AG10803 (cell line): ENCODE measurements around the gene PCA3.
A peak's percentile ranks its signal among the peaks of the same experiment; 100 is the strongest.

Source experiments
- DNase-seq: peaks from one replicate; pipeline ENCODE4 v3.0.0; 2010; ENCODE audit warnings: low read depth
- H3K4me3 ChIP-seq: 2 replicates; pipeline ENCODE4 v1.5.1; 2011; ENCODE audit warnings: mild to moderate bottlenecking, low read length, control low read depth
- CTCF ChIP-seq: conservative IDR thresholded peaks from 2 replicates; pipeline ENCODE4 v1.5.1; 2011; ENCODE audit warnings: mild to moderate bottlenecking, low read length, control low read depth, inconsistent platforms

Gene PCA3

DNA sequence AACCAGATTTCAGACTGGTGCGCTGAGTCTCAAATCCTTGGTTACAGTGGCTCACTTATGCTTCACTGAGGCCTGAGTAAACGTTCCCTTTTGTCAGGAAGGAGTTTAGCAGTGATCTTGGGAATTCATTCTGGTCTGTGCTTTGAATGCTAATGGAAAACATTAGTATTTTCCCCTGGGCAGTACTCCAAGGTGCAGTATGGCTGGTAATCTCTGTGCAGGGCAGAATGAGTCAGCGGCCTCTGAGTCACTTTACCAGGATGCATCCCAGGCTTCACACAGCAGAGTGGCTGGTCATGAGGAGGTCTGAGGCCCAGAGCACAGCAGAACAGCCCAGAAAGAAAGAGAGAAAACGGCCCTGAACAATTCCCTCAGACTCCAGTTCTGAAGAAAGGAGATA is 54.0 kb downstream of the PCA3 start:
- no peak for TF ChIP-seq CTCF
- peak; percentile 95 for DNase-seq
- no peak overlapping the region for H3K4me3 ChIP-seq

DNA sequence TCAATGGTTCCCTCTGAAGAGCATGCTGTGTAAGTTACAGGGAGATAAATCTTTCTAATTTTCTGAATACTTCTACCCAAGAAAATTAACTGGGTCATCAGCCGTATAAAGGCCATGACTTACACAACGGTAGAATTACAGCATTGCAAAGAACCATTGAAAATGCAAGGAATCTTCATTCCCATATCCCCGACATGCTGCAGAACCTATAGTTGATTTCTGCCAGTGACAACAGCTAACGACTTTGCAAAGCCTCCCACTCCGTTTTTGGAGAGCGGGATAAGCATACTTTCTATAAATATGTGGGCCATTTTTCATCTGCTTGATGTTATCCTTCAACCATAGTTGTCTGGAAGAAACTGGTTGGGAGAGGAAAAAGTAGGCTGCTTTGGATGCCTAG is 56.2 kb downstream of the PCA3 start:
- no peak for DNase-seq
- TF ChIP-seq CTCF: no peak
- H3K4me3 ChIP-seq: no peak overlapping the region

GRCh38 chr9:76827296-76828080 is 63.2 kb downstream of the PCA3 start:
- H3K4me3 ChIP-seq: no peak overlapping the region
- no peak for TF ChIP-seq CTCF
- no peak for DNase-seq

- TF ChIP-seq CTCF: no peak
Measured at GRCh38 chr9:76828447-76828846, 64.2 kb downstream of the PCA3 start.

DNA sequence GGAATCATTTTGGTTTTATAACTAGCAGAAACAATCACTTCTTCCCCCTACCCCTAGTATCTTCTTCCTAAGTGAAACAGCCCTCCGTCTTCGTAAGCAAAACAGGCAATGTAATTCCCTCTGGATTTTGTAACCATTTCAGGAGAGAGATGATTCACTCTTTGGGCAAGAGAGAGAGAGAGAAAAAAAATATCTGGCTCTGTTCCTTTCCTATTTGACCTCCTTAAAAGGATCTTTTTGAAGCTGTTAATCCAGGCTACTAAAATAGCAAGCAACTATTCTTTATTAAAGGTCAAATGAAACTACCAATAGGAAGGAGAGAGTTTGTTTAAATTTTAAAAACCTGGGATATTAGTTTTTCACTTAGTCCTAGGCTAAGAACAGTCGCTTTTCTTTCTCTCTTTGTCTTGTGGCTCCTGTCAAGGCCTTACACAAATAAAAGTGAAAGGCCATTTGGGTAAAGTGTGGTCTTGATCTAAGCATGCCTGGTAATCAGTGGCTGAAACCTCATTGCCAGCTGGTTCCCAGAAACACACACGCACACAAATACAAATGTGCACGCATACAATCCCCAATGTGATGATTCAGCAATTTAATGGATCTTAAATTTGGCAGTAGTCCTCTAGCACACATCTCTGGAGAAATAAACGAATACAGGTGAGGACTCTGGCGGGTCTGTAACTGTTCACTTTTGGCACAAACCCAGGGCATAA is 71.5 kb downstream of the PCA3 start:
- peak; percentile 92 for DNase-seq
- H3K4me3 ChIP-seq: peak overlapping the region; percentile 30
- no peak for TF ChIP-seq CTCF

More at GRCh38 chr9:76828447-76828846, 64.2 kb downstream of the PCA3 start:
- H3K4me3 ChIP-seq: no peak overlapping the region
- no peak for DNase-seq
